SH-SY5Y (cell line): ENCODE results near the gene C12orf75.

Experiments
- GATA2 ChIP-seq: IDR thresholded peaks from 2 replicates; pipeline ENCODE4 v1.6.1; 2011; ENCODE audit warnings: mild to moderate bottlenecking, low read depth, low read length
- GATA3 ChIP-seq: IDR thresholded peaks from 2 replicates; pipeline ENCODE4 v1.6.1; 2011; ENCODE audit warnings: low read depth, mild to moderate bottlenecking, low read length, moderate library complexity

DNA sequence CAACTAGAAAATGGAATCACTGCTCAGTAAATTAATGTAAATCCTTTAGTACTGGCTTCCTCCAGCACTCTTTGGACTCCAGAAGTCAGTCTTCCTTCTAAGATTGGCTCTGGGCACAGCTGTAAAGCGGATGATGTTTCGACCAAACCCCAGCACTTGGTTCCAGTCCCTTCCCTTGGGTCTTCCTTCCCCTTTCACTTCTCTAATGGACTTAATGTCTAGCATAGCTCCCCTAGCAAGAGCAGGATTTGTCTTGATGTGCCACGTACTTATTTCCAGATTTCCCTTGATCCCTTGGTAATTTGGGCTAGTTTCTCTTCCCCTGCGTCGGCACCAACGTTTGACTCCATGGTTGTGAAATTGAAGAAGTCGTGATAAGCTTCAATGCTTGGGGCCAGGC lies 28.3 kb downstream of the C12orf75 start:
- TF ChIP-seq GATA2 (no peak), GATA3 (no peak)
